GM23338 (cell line): Measurements from ENCODE around the gene NUBP1. TPM values are rescaled to one million over a fixed set of nuclear protein-coding genes. Genes with fewer than 3 reads are reported as not detected.

ENCODE experiments used
- ATAC-seq: fragments of 200-7000 bp; cut with Tn5 transposase; 3 replicates; pipeline ENCODE4 v1.9.1; 2020
- DNase-seq: peaks from one replicate; pipeline ENCODE4 v3.0.0-alpha.2; 2015; ENCODE audit warnings: low spot score
- H2AFZ ChIP-seq: fragments of 200-600 bp; sonication (generic); 2 replicates; pipeline ENCODE4 v1.8.0; 2016; ENCODE audit warnings: antibody characterized with exemption, mild to moderate bottlenecking, moderate library complexity
- H3F3A ChIP-seq: fragments of 200-600 bp; sonication (generic); replicated peaks from 2 replicates; pipeline ENCODE4 v1.8.0; 2017; ENCODE audit warnings: antibody characterized with exemption, mixed run types, low read depth
- H3K27ac ChIP-seq: fragments of 200-600 bp; sonication (generic); 2 replicates; pipeline ENCODE4 v1.6.1; 2016; ENCODE audit warnings: low read depth
- H3K27me3 ChIP-seq: fragments of 200-600 bp; sonication (generic); 2 replicates; pipeline ENCODE4 v1.8.0; 2016; ENCODE audit warnings: mild to moderate bottlenecking, mixed run types, moderate library complexity; ENCODE audit not compliant: insufficient read depth
- H3K36me3 ChIP-seq: fragments of 200-600 bp; sonication (generic); 2 replicates; pipeline ENCODE4 v1.8.0; 2016; ENCODE audit warnings: mild to moderate bottlenecking; ENCODE audit not compliant: insufficient read depth
- H3K4me1 ChIP-seq: fragments of 200-600 bp; sonication (generic); 2 replicates; pipeline ENCODE4 v1.8.0; 2016; ENCODE audit warnings: mild to moderate bottlenecking, moderate library complexity; ENCODE audit not compliant: insufficient read depth
- H3K4me2 ChIP-seq: fragments of 200-600 bp; sonication (generic); 2 replicates; pipeline ENCODE4 v1.7.1; 2017; ENCODE audit warnings: mixed run types
- H3K4me3 ChIP-seq: fragments of 200-600 bp; sonication (generic); 2 replicates; pipeline ENCODE4 v1.6.1; 2016; ENCODE audit warnings: mixed run types
- H3K79me2 ChIP-seq: fragments of 200-600 bp; sonication (generic); replicated peaks from 2 replicates; pipeline ENCODE4 v1.8.0; 2017; ENCODE audit warnings: mild to moderate bottlenecking; ENCODE audit not compliant: insufficient read depth
- H3K9me2 ChIP-seq: fragments of 200-600 bp; sonication (generic); 2 replicates; pipeline ENCODE4 v1.8.0; 2017; ENCODE audit not compliant: insufficient read depth
- H4K20me1 ChIP-seq: fragments of 200-600 bp; sonication (generic); replicated peaks from 2 replicates; pipeline ENCODE4 v1.8.0; 2017; ENCODE audit warnings: mild to moderate bottlenecking; ENCODE audit not compliant: insufficient read depth
- H3K27ac Mint-ChIP-seq: 2 replicates; pipeline ENCODE4 v1.8.0; 2020; ENCODE audit warnings: inconsistent platforms, mild to moderate bottlenecking, moderate library complexity, mixed read lengths
- H3K27me3 Mint-ChIP-seq: 3 replicates; pipeline ENCODE4 v1.8.0; 2022; ENCODE audit warnings: low read depth, mild to moderate bottlenecking, moderate library complexity, mixed read lengths, inconsistent platforms; ENCODE audit not compliant: insufficient read depth, poor library complexity
- H3K36me3 Mint-ChIP-seq: 3 replicates; pipeline ENCODE4 v1.8.0; 2021; ENCODE audit warnings: low read depth, mild to moderate bottlenecking, inconsistent platforms, moderate library complexity, mixed read lengths
- H3K4me1 Mint-ChIP-seq: 3 replicates; pipeline ENCODE4 v1.8.0; 2020; ENCODE audit warnings: mild to moderate bottlenecking, inconsistent platforms, mixed read lengths
- H3K4me3 Mint-ChIP-seq: 3 replicates; pipeline ENCODE4 v1.8.0; 2021; ENCODE audit warnings: moderate library complexity, mild to moderate bottlenecking, inconsistent platforms, mixed read lengths
- H3K9me3 Mint-ChIP-seq: 3 replicates; pipeline ENCODE4 v1.8.0; 2020; ENCODE audit warnings: moderate library complexity, mild to moderate bottlenecking, inconsistent platforms, mixed read lengths
- CREB1 ChIP-seq: fragments of 250-450 bp; sonication (Bioruptor Pico); IDR thresholded peaks from 2 replicates; pipeline ENCODE4 v1.5.0; 2020; ENCODE audit warnings: low read depth, mild to moderate bottlenecking, moderate library complexity
- EZH2 ChIP-seq: fragments of 200-600 bp; sonication (generic); IDR thresholded peaks from one replicate; pipeline ENCODE4 v1.8.0; 2017; ENCODE audit warnings: antibody characterized with exemption, mild to moderate bottlenecking, low read depth; ENCODE audit not compliant: unreplicated experiment
- EZH2phosphoT487 ChIP-seq: fragments of 200-600 bp; sonication (generic); IDR thresholded peaks from one replicate; pipeline ENCODE4 v1.8.1; 2018; ENCODE audit warnings: antibody characterized with exemption; ENCODE audit not compliant: unreplicated experiment
- JUNB ChIP-seq: IDR thresholded peaks from one replicate; pipeline ENCODE4 v1.6.1; 2016; ENCODE audit warnings: antibody characterized with exemption; ENCODE audit not compliant: unreplicated experiment
- NANOG ChIP-seq: IDR thresholded peaks from 2 replicates; pipeline ENCODE4 v1.6.1; 2016; ENCODE audit warnings: antibody characterized with exemption, borderline replicate concordance
- STAT1 ChIP-seq: IDR thresholded peaks from one replicate; pipeline ENCODE4 v1.6.1; 2016; ENCODE audit warnings: antibody characterized with exemption; ENCODE audit not compliant: unreplicated experiment
- ZNF331 ChIP-seq: fragments of 250-450 bp; sonication (Bioruptor Pico); IDR thresholded peaks from 2 replicates; pipeline ENCODE4 v1.5.0; 2020; ENCODE audit warnings: low read depth, mild to moderate bottlenecking, moderate library complexity
- polyA plus RNA-seq: library from polyadenylated mRNA; unstranded; fragments of >200 nt; fragmentation: Nextera tagmentation; extraction: Ambion mirVana; gene quantifications from 2 replicates; pipeline ENCODE4 v1.2.1, GENCODE V29; 2016
- total RNA-seq: library from RNA; depleted of rRNA; stranded (reverse); fragments of >200 nt; shearing (Covaris generic); gene quantifications from 2 replicates; pipeline ENCODE4 v1.2.3, GENCODE V29; 2014
- TF ChIP-seq, protein P1 (sequence below): fragments of 250-450 bp; sonication (Bioruptor Pico); IDR thresholded peaks from 2 replicates; pipeline ENCODE4 v1.5.0; 2020; ENCODE audit warnings: mild to moderate bottlenecking, moderate library complexity
- TF ChIP-seq, protein P2 (sequence below), 2 experiments: fragments of 200-600 bp in 1 of 2; sonication (generic) in 1 of 2; conservative IDR thresholded peaks; 2 replicates each; pipeline versions ENCODE4 v1.5.1 to v1.6.1; 2016 to 2017; ENCODE audit warnings: antibody characterized with exemption in 2 of 2, low read depth in 2 of 2, mild to moderate bottlenecking in 2 of 2, moderate library complexity in 1 of 2

Gene NUBP1
- total and polyA plus RNA-seq, 2 experiments from 2014 or later: 22.8 to 41.2 TPM

DNA sequence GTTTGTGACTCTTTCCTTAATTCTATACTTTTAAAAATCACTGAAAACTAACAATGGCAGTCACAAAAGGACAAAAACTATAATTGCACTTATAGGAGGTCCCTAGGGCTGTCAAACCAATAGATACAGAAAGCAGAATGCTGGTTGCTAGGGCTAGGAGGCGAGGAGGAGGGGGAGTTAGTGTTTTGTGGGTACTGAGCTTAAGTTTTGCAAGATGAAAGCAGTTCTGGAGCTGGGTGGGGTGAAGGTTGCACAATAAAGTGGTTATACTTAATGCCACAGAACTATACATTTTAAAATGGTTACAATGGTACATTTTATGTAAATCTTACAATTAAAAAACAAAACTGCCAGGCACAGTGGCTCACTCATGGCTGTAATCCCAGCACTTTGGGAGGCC is 27.3 kb downstream of the NUBP1 start (continued):
- TF ChIP-seq, protein P1, sequence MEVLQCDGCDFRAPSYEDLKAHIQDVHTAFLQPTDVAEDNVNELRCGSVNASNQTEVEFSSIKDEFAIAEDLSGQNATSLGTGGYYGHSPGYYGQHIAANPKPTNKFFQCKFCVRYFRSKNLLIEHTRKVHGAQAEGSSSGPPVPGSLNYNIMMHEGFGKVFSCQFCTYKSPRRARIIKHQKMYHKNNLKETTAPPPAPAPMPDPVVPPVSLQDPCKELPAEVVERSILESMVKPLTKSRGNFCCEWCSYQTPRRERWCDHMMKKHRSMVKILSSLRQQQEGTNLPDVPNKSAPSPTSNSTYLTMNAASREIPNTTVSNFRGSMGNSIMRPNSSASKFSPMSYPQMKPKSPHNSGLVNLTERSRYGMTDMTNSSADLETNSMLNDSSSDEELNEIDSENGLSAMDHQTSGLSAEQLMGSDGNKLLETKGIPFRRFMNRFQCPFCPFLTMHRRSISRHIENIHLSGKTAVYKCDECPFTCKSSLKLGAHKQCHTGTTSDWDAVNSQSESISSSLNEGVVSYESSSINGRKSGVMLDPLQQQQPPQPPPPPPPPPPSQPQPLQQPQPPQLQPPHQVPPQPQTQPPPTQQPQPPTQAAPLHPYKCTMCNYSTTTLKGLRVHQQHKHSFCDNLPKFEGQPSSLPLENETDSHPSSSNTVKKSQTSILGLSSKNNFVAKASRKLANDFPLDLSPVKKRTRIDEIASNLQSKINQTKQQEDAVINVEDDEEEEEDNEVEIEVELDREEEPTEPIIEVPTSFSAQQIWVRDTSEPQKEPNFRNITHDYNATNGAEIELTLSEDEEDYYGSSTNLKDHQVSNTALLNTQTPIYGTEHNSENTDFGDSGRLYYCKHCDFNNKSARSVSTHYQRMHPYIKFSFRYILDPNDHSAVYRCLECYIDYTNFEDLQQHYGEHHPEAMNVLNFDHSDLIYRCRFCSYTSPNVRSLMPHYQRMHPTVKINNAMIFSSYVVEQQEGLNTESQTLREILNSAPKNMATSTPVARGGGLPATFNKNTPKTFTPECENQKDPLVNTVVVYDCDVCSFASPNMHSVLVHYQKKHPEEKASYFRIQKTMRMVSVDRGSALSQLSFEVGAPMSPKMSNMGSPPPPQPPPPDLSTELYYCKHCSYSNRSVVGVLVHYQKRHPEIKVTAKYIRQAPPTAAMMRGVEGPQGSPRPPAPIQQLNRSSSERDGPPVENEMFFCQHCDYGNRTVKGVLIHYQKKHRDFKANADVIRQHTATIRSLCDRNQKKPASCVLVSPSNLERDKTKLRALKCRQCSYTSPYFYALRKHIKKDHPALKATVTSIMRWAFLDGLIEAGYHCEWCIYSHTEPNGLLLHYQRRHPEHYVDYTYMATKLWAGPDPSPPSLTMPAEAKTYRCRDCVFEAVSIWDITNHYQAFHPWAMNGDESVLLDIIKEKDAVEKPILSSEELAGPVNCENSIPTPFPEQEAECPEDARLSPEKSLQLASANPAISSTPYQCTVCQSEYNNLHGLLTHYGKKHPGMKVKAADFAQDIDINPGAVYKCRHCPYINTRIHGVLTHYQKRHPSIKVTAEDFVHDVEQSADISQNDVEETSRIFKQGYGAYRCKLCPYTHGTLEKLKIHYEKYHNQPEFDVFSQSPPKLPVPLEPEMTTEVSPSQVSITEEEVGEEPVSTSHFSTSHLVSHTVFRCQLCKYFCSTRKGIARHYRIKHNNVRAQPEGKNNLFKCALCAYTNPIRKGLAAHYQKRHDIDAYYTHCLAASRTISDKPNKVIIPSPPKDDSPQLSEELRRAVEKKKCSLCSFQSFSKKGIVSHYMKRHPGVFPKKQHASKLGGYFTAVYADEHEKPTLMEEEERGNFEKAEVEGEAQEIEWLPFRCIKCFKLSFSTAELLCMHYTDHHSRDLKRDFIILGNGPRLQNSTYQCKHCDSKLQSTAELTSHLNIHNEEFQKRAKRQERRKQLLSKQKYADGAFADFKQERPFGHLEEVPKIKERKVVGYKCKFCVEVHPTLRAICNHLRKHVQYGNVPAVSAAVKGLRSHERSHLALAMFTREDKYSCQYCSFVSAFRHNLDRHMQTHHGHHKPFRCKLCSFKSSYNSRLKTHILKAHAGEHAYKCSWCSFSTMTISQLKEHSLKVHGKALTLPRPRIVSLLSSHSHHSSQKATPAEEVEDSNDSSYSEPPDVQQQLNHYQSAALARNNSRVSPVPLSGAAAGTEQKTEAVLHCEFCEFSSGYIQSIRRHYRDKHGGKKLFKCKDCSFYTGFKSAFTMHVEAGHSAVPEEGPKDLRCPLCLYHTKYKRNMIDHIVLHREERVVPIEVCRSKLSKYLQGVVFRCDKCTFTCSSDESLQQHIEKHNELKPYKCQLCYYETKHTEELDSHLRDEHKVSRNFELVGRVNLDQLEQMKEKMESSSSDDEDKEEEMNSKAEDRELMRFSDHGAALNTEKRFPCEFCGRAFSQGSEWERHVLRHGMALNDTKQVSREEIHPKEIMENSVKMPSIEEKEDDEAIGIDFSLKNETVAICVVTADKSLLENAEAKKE (CRISPR knock-in tag): no peak
- TF ChIP-seq, protein P2, sequence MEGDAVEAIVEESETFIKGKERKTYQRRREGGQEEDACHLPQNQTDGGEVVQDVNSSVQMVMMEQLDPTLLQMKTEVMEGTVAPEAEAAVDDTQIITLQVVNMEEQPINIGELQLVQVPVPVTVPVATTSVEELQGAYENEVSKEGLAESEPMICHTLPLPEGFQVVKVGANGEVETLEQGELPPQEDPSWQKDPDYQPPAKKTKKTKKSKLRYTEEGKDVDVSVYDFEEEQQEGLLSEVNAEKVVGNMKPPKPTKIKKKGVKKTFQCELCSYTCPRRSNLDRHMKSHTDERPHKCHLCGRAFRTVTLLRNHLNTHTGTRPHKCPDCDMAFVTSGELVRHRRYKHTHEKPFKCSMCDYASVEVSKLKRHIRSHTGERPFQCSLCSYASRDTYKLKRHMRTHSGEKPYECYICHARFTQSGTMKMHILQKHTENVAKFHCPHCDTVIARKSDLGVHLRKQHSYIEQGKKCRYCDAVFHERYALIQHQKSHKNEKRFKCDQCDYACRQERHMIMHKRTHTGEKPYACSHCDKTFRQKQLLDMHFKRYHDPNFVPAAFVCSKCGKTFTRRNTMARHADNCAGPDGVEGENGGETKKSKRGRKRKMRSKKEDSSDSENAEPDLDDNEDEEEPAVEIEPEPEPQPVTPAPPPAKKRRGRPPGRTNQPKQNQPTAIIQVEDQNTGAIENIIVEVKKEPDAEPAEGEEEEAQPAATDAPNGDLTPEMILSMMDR (conservative IDR thresholded peaks at IDR 0.05; ENCODE audit: low read depth in 2 of 2): no peak
- TF ChIP-seq EZH2phosphoT487 (no peak), EZH2 (no peak), CREB1 (CRISPR knock-in tag) (no peak)

DNA sequence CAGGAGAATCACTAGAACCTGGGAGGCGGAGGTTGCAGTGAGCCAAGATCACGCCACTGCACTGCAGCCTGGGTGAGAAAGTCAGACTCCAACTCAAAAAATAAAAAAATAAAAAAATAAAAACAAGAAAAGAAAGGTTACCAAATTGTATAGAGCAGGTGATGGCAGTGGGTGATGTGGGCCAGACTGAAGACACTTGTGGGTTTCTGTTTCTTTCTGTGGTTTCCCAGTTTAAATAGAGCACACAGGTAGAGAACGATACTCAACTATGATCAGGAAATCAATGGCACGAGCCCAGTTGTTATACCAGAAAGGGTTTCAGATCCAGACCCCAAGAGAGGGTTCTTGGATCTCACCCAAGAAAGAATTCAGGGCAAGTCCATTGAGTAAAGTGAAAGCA is 32.6 kb downstream of the NUBP1 start:
- ATAC-seq: no peak
- Histone ChIP-seq H3K9me2 (no peaks in the 10 kb centered on the region), H3K4me2 (no peak overlapping the region), H3K27me3 (no peaks in the 10 kb centered on the region), H3K36me3 (no peaks in the 10 kb centered on the region), H3K4me1 (no peaks in the 10 kb centered on the region), H3K27ac (no peak overlapping the region), H3K4me3 (no peak overlapping the region), H4K20me1 (no peaks in the 10 kb centered on the region), H2AFZ (no peak overlapping the region), H3F3A (no peaks in the 10 kb centered on the region), H3K79me2 (no peaks in the 10 kb centered on the region)
- Mint-ChIP-seq H3K9me3 (peaks cover 4% of the 10 kb centered on the region; the same call in 1 of the 3 replicates), H3K36me3 (0 out of 3 replicates have a peak, but pooled peaks cover under 1% of the 10 kb centered on the region), H3K27ac (no peak overlapping the region), H3K4me3 (no peak overlapping the region), H3K4me1 (peaks cover 2% of the 10 kb centered on the region; the same call in 2 of the 3 replicates), H3K27me3 (peaks cover 3% of the 10 kb centered on the region)
- DNase-seq: no peak
- TF ChIP-seq ZNF331 (CRISPR knock-in tag): no peak
- TF ChIP-seq CREB1 (CRISPR knock-in tag): no peak
- no peak for TF ChIP-seq STAT1
- TF ChIP-seq JUNB: no peak
- no peak for TF ChIP-seq EZH2
- TF ChIP-seq, protein P2 (conservative IDR thresholded peaks at IDR 0.05; ENCODE audit: low read depth in 2 of 2): no peak
- no peak for TF ChIP-seq NANOG
- TF ChIP-seq EZH2phosphoT487: no peak
